Upper lobe of right lung (tissue), 1 donor: ENCODE measurements around the gene NXN. TPM values are rescaled to one million over a fixed set of nuclear protein-coding genes. Genes with fewer than 3 reads are reported as not detected.
A peak's percentile ranks its signal among the peaks of the same experiment; 100 is the strongest.

Experiments
- ATAC-seq: fragments of 200-7000 bp; cut with Tn5 transposase; one replicate; pipeline ENCODE4 v1.9.1; 2020; ENCODE audit warnings: mild to moderate bottlenecking, moderate library complexity
- DNase-seq: peaks from one replicate; pipeline ENCODE4 v3.0.0-alpha.2; 2020
- H3K27ac ChIP-seq: fragments of 200-600 bp; one replicate; pipeline ENCODE4 v1.8.0; 2022
- H3K27me3 ChIP-seq: fragments of 200-600 bp; one replicate; pipeline ENCODE4 v1.8.0; 2022; ENCODE audit warnings: mild to moderate bottlenecking
- H3K36me3 ChIP-seq: fragments of 200-600 bp; one replicate; pipeline ENCODE4 v1.8.0; 2022
- H3K4me1 ChIP-seq: fragments of 200-600 bp; one replicate; pipeline ENCODE4 v1.8.0; 2022
- H3K4me3 ChIP-seq: fragments of 200-600 bp; one replicate; pipeline ENCODE4 v1.8.0; 2022; ENCODE audit warnings: mild to moderate bottlenecking
- H3K9me3 ChIP-seq: fragments of 200-600 bp; one replicate; pipeline ENCODE4 v1.8.0; 2022
- intact Hi-C: fragments of 100-400 bp; cut with DNase I; formaldehyde crosslinking; loops from one replicate; pipeline ENCODE4 v1.11.0; 2022
- total RNA-seq: library from RNA; stranded (reverse); fragmentation: NEBNext Ultra II Directional; extraction: Animal tissue kit (Norgen Biotek cat#: 25700); gene quantifications from one replicate; pipeline ENCODE4 v1.2.1, GENCODE V29; 2021
- TF ChIP-seq, protein P1 (sequence below): fragments of 200-600 bp; IDR thresholded peaks from one replicate; pipeline ENCODE4 v1.8.0; 2022; ENCODE audit warnings: antibody characterized with exemption
- donor health status: DM: no; HTN: yes; CAD: no; lungs with severe emphysema.

Gene NXN
- total RNA-seq, 1 donor from 2014 or later: 57.3 TPM

DNA sequence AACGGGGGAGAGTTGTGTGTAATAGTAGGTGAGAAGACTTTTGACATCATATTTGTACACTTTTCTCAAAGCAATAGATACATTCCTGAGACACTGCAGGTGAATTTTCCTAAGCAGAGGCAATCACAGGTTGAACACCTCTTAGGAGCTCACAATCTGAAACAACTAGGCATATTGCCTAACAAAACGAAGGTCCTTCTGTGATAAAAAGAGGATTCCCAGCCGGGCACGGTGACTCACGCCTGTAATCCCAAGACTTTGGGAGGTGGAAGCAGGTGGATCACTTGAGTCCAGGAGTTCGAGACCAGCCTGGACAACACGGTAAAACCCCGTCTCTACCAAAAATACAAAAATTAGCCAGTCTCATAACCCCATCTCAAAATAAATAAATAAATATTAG, 17.4 kb downstream of the NXN start:
- peak; percentile 13 for ATAC-seq
- intact Hi-C loops: no loop called here
- no peak overlapping the region for H3K27ac ChIP-seq

DNA sequence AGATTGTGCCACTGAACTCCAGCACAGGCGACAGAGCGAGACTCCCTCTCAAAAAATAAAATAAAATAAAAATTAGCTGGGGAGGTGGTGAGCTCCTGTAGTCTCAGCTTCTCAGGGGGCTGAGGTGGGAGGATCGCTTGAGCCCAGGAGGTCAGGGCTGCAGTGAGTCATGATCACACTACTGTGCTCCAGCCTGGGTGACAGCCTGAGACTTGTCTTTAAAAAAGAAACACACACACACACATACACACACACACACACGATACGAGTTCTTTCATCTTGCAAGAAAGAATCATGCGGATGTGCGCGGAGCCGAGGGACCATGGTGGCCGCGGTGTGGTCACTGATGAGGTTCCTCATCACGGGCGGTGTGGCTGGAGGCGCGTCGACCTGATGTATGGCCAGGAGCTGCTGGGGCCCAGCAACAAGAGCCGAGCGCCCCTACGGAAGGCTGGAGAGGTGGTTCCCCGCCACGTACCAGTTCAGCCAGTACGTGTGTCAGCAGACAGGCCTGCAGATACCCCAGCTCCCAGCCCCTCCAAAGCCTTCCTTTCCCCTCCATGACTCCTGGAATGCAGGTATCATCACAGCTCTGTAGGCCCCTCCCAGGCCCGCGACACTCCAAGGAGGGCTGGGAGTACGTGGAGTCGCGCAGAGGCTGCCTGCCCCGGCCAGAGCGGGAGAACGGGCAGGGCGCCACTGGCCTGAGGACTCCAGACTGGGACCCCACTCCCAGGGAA, 20.7 kb downstream of the NXN start:
- Histone ChIP-seq H3K9me3 (no peaks in the 10 kb centered on the region), H3K27me3 (no peaks in the 10 kb centered on the region), H3K36me3 (no peaks in the 10 kb centered on the region), H3K4me3 (no peak overlapping the region), H3K4me1 (no peaks in the 10 kb centered on the region), H3K27ac (no peak overlapping the region)
- ATAC-seq (no peak), DNase-seq (no peak)
- TF ChIP-seq, protein P1, sequence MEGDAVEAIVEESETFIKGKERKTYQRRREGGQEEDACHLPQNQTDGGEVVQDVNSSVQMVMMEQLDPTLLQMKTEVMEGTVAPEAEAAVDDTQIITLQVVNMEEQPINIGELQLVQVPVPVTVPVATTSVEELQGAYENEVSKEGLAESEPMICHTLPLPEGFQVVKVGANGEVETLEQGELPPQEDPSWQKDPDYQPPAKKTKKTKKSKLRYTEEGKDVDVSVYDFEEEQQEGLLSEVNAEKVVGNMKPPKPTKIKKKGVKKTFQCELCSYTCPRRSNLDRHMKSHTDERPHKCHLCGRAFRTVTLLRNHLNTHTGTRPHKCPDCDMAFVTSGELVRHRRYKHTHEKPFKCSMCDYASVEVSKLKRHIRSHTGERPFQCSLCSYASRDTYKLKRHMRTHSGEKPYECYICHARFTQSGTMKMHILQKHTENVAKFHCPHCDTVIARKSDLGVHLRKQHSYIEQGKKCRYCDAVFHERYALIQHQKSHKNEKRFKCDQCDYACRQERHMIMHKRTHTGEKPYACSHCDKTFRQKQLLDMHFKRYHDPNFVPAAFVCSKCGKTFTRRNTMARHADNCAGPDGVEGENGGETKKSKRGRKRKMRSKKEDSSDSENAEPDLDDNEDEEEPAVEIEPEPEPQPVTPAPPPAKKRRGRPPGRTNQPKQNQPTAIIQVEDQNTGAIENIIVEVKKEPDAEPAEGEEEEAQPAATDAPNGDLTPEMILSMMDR: no peak
- intact Hi-C loops: no loop called here

More for the DNA sequence above, 17.4 kb downstream of the NXN start:
- Histone ChIP-seq H3K9me3 (no peaks in the 10 kb centered on the region), H3K27me3 (no peaks in the 10 kb centered on the region), H3K4me3 (no peak overlapping the region), H3K36me3 (no peaks in the 10 kb centered on the region), H3K4me1 (no peaks in the 10 kb centered on the region)
- TF ChIP-seq, protein P1: no peak
- no peak for DNase-seq

DNA sequence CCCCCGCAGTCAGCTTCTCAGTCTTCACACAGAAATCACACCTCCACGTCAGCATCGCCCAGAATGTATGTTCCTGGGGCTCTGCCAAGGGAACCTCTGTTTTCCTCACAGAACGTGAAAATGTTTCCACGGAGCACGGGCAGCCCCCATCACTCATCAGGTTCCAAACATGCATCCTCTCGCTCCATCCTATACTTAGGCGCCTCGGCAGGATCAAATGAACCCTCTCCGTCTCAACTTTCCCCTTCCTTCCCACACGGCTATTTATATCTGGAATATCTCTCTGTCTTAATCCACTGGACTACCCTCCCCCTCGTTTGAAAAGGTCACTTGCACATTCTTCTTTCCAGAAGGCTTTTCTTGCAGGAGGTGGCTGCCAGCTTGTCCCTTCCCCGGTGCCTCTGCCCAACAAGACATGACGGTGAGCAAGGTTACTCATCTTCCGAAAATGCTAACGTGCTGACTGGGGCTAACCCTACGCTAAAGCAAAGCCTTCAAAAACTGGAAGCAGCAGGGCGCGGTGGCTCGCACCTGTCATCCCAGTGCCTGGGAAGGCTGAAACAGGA, 21.6 kb downstream of the NXN start:
- Histone ChIP-seq H3K9me3 (no peaks in the 10 kb centered on the region), H3K4me3 (no peak overlapping the region), H3K36me3 (no peaks in the 10 kb centered on the region), H3K27ac (no peak overlapping the region), H3K27me3 (no peaks in the 10 kb centered on the region), H3K4me1 (no peaks in the 10 kb centered on the region)
- TF ChIP-seq, protein P1: no peak
- intact Hi-C loops: no loop called here
- no peak for DNase-seq
- ATAC-seq: no peak

DNA sequence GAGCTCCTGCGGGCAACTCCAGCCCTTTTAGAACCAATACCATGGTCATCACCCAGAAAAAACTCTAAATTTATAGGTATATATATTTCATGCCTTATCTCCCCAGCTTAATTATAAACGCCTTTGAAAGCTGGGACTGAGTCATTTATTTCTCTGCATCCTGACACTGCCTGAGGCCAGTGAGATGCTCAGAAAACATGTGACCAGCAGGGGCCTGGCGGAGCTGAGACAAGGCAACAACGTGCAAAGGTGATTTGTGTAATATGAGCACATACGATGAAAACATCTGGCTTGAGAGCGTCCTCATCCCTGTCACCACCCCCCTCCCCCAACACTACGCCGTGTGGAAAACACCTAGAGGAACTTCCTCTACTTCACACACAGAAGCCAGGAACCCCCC, 22.7 kb downstream of the NXN start:
- no peaks in the 10 kb centered on the region for H3K36me3 ChIP-seq
- H3K9me3 ChIP-seq: no peaks in the 10 kb centered on the region
- no peaks in the 10 kb centered on the region for H3K27me3 ChIP-seq
- intact Hi-C loops: no loop called here
- H3K4me1 ChIP-seq: peaks cover under 1% of the 10 kb centered on the region
- no peak for DNase-seq
- no peak overlapping the region for H3K4me3 ChIP-seq
- no peak overlapping the region for H3K27ac ChIP-seq
- TF ChIP-seq, protein P1: no peak
- ATAC-seq: no peak

DNA sequence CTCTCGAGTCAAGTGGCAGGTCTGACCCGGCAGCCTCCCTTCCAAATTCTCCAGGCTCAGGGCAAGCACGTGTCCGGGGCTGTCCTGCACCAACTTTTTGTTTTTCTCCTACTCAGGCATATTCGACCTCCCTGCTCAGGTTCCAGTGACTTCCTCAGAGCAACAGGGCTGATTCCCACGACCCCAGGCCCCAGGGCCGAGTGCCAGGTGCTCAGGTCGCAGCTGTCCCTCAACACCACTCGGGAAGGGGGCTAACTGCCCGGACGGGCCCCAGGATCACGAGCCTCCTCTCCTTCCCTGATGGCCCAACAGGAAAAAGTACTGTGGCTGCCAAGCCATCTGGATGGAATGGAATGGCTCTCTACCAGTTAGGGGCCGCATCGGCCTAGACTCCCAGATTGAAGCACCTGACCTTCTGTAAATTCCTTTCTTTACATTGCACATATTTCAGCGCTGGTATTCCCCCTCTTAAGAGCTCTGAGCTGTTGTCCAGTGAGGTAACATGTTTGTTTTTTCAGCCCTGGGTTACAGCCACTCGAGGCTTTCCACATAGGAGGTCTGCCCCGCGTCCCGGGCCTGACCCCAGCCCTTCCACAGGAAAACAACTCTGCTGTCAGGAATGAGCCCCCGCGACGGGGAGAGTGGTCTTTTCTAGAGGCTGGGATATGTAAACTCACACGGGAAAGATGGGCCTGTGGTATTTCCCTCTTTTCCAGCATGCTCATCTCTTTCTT, 25.0 kb downstream of the NXN start:
- peaks cover 4% of the 10 kb centered on the region for H3K4me1 ChIP-seq
- no peak overlapping the region for H3K4me3 ChIP-seq
- ATAC-seq: peak; percentile 80
- H3K36me3 ChIP-seq: no peaks in the 10 kb centered on the region
- peak overlapping the region; percentile 63 for H3K27ac ChIP-seq
- H3K9me3 ChIP-seq: no peaks in the 10 kb centered on the region
- DNase-seq: no peak
- TF ChIP-seq, protein P1: no peak
- intact Hi-C loops: no loop called here
- no peaks in the 10 kb centered on the region for H3K27me3 ChIP-seq
